ENCODE results near the gene FN3KRP. TPM values are rescaled to one million over a fixed set of nuclear protein-coding genes. Genes with fewer than 3 reads are reported as not detected.

FN3KRP gene
- total RNA-seq, 1 experiment from 2014 or later: 19.7 TPM

GRCh38 chr17:82670661-82671450, 45.6 kb upstream of the FN3KRP start:
- DNase-seq (ENCODE audit: low spot score): no peak
- no peak for ATAC-seq
- Mint-ChIP-seq H3K9me3 (peaks cover 14% of the 10 kb centered on the region), H3K27ac (no peak overlapping the region), H3K4me3 (no peak overlapping the region), H3K4me1 (peaks cover 4% of the 10 kb centered on the region), H3K27me3 (ENCODE audit: low read depth) (no peaks in the 10 kb centered on the region; the same call in 1 of the 2 replicates), H3K36me3 (no peaks in the 10 kb centered on the region)
- TF ChIP-seq HMGA2 (CRISPR knock-in tag; IDR thresholded peaks at IDR 0.05): no peak
- no peak for TF ChIP-seq ZNF263 (CRISPR knock-in tag; IDR thresholded peaks at IDR 0.05; ENCODE audit: low read depth)
- no peak for TF ChIP-seq ZNF532 (CRISPR knock-in tag; IDR thresholded peaks at IDR 0.05; ENCODE audit: borderline replicate concordance)
- no peak for TF ChIP-seq NR3C1 (CRISPR knock-in tag; conservative IDR thresholded peaks at IDR 0.05; ENCODE audit: low read depth)
- TF ChIP-seq FOXJ3 (CRISPR knock-in tag; IDR thresholded peaks at IDR 0.05; ENCODE audit: borderline replicate concordance): no peak
- TF ChIP-seq ERG (CRISPR knock-in tag; IDR thresholded peaks at IDR 0.05): no peak
- no peak for TF ChIP-seq SMAD4 (CRISPR knock-in tag; IDR thresholded peaks at IDR 0.05)
- TF ChIP-seq NR1H2 (CRISPR knock-in tag; IDR thresholded peaks at IDR 0.05): no peak
- no peak for TF ChIP-seq PREB (CRISPR knock-in tag; IDR thresholded peaks at IDR 0.05; ENCODE audit: borderline replicate concordance)
- no peak for TF ChIP-seq TEAD4 (CRISPR knock-in tag; IDR thresholded peaks at IDR 0.05)
- TF ChIP-seq AR (CRISPR knock-in tag; IDR thresholded peaks at IDR 0.05): no peak
- TF ChIP-seq E2F5 (CRISPR knock-in tag; IDR thresholded peaks at IDR 0.05): no peak
- no peak for TF ChIP-seq USF1 (CRISPR knock-in tag; IDR thresholded peaks at IDR 0.05)
- no peak for TF ChIP-seq ESRRA (CRISPR knock-in tag; IDR thresholded peaks at IDR 0.05; ENCODE audit: borderline replicate concordance)
- TF ChIP-seq ZNF281 (CRISPR knock-in tag; IDR thresholded peaks at IDR 0.05): no peak
- no peak for TF ChIP-seq ZSCAN18 (CRISPR knock-in tag; IDR thresholded peaks at IDR 0.05)
- TF ChIP-seq NR2C2 (CRISPR knock-in tag; IDR thresholded peaks at IDR 0.05): no peak
- TF ChIP-seq RELA (CRISPR knock-in tag; IDR thresholded peaks at IDR 0.05; ENCODE audit: borderline replicate concordance): no peak
- no peak for TF ChIP-seq OVOL2 (CRISPR knock-in tag; IDR thresholded peaks at IDR 0.05; ENCODE audit: borderline replicate concordance)
- TF ChIP-seq MAX (CRISPR knock-in tag; IDR thresholded peaks at IDR 0.05): no peak
- ChIA-PET CTCF (interaction anchor here (0.7 to 1.5 kb wide), 2 partner anchors 9 to 101 kb away, joined by 3 read pairs; no protein-coding TSS in a partner anchor), POLR2A (no interaction called here)

Measured in WTC11 (cell line).